K562 (cell line): ENCODE data around the gene GALNT17. TPM values are rescaled to one million over a fixed set of nuclear protein-coding genes. Genes with fewer than 3 reads are reported as not detected.

Source experiments
- ATAC-seq: fragments of 200-7000 bp; cut with Tn5 transposase; 3 replicates; pipeline ENCODE4 v1.9.1; 2020; ENCODE audit warnings: moderate library complexity
- BruUV-seq: library from RNA; stranded (reverse); fragments of 400-500 nt; replicated peaks from 2 replicates; lab custom pipeline; 2021; lab: Mats Ljungman, UMichigan
- CTCF ChIA-PET: fragments of 300-600 bp; formaldehyde crosslinking; extraction: SDS; loops from one replicate; lab custom pipeline; 2021; ENCODE audit warnings: low intra/inter-chr PET ratio; lab: Yijun Ruan, JAX
- POLR2A ChIA-PET: fragments of 300-600, 350-650 bp; sonication (Branson Sonifier 250); formaldehyde crosslinking; extraction: SDS; loops from one replicate; lab custom pipeline; 2021; ENCODE audit warnings: antibody characterized with exemption, inconsistent platforms; lab: Yijun Ruan, JAX
- DNase-seq, 4 experiments: peaks; one replicate each; pipeline versions ENCODE4 v3.0.0 to v3.0.0-alpha.2; 2011 to 2018; ENCODE audit warnings: low spot score in 3 of 4, mixed read lengths in 3 of 4; ENCODE audit errors: extremely low read depth in 1 of 4
- FAIRE-seq: peaks from 2 replicates; lab custom pipeline; 2011; peaks lifted over from hg19 to GRCh38; lab: Jason Lieb, UNC
- H2AFZ ChIP-seq: 2 replicates; pipeline ENCODE4 v1.6.0; 2011; ENCODE audit warnings: low read depth, low read length, control low read depth, inconsistent platforms
- H3K27ac ChIP-seq: fragments of 200-600 bp; 3 replicates; pipeline ENCODE4 v1.8.0; 2011; ENCODE audit warnings: low read depth, mild to moderate bottlenecking, control low read depth, inconsistent platforms, low read length, moderate library complexity, mixed read lengths; ENCODE audit errors: extremely low read depth
- H3K27me3 ChIP-seq, 2 experiments: fragments of 300-600 bp in 1 of 2; 2 replicates in 1 of 2; 3 replicates in 1 of 2; pipeline versions ENCODE4 v1.6.0 to v1.8.0; 2011; ENCODE audit warnings: inconsistent platforms in 2 of 2, low read length in 2 of 2, mild to moderate bottlenecking in 1 of 2, mixed read lengths in 1 of 2, moderate library complexity in 1 of 2; ENCODE audit not compliant: control insufficient read depth in 2 of 2, insufficient read depth in 2 of 2
- H3K36me3 ChIP-seq: fragments of 300-600 bp; 3 replicates; pipeline ENCODE4 v1.8.0; 2011; ENCODE audit warnings: mild to moderate bottlenecking, low read length, inconsistent platforms; ENCODE audit not compliant: control insufficient read depth, insufficient read depth
- H3K4me1 ChIP-seq, 2 experiments: fragments of 200-600 bp in 1 of 2; replicated peaks in 1 of 2; 2 replicates in 1 of 2; 3 replicates in 1 of 2; pipeline versions ENCODE4 v1.5.1 to v1.8.0; 2011; ENCODE audit warnings: inconsistent platforms in 2 of 2, low read length in 2 of 2, mild to moderate bottlenecking in 1 of 2, mixed read lengths in 1 of 2, moderate library complexity in 1 of 2; ENCODE audit not compliant: control insufficient read depth in 2 of 2, insufficient read depth in 2 of 2
- H3K4me2 ChIP-seq: 2 replicates; pipeline ENCODE4 v1.6.1; 2011; ENCODE audit warnings: low read length, control low read depth, inconsistent platforms, mixed read lengths; ENCODE audit not compliant: insufficient read depth
- H3K4me3 ChIP-seq: fragments of 200-600 bp; sonication (generic), shearing (Covaris generic); 2 replicates; pipeline ENCODE4 v1.5.1; 2016; ENCODE audit warnings: control low read depth, inconsistent platforms
- H3K79me2 ChIP-seq: fragments of 200-600 bp; 3 replicates; pipeline ENCODE4 v1.8.0; 2011; ENCODE audit warnings: low read length, inconsistent platforms; ENCODE audit not compliant: control insufficient read depth, insufficient read depth
- H3K9ac ChIP-seq, 2 experiments: 2 replicates each; pipeline versions ENCODE4 v1.6.0 to v1.6.1; 2011; ENCODE audit warnings: low read depth in 2 of 2, low read length in 2 of 2, control low read depth in 1 of 2, inconsistent platforms in 1 of 2, mild to moderate bottlenecking in 1 of 2, mixed read lengths in 1 of 2; ENCODE audit not compliant: insufficient read depth in 1 of 2
- H3K9me1 ChIP-seq: one replicate; pipeline ENCODE4 v1.6.0; 2011; ENCODE audit warnings: inconsistent platforms, mild to moderate bottlenecking, low read length, moderate library complexity; ENCODE audit not compliant: control insufficient read depth, insufficient read depth
- H3K9me3 ChIP-seq: replicated peaks from 2 replicates; pipeline ENCODE4 v1.5.1; 2011; ENCODE audit warnings: low read depth, low read length, inconsistent platforms; ENCODE audit not compliant: control insufficient read depth, insufficient read depth
- H4K20me1 ChIP-seq: replicated peaks from 2 replicates; pipeline ENCODE4 v1.6.1; 2011; ENCODE audit warnings: low read length, inconsistent platforms, mixed read lengths; ENCODE audit not compliant: control insufficient read depth, insufficient read depth
- C11orf30 ChIP-seq: fragments of 450-650 bp; IDR thresholded peaks from 2 replicates; pipeline ENCODE4 v1.6.1; 2016; ENCODE audit warnings: low read depth, mild to moderate bottlenecking
- HMG20A ChIP-seq: fragments of 450-650 bp; formaldehyde crosslinking; conservative IDR thresholded peaks from 2 replicates; pipeline ENCODE4 v1.4.0; 2020; ENCODE audit warnings: mild to moderate bottlenecking, mixed read lengths
- MAFF ChIP-seq: IDR thresholded peaks from 2 replicates; pipeline ENCODE4 v1.6.1; 2012; ENCODE audit warnings: low read length, improper control_type of control experiment
- MAFG ChIP-seq: fragments of 450-650 bp; conservative IDR thresholded peaks from 2 replicates; pipeline ENCODE4 v1.6.1; 2016; ENCODE audit warnings: missing genetic modification characterization, missing compliant biosample characterization
- MAFK ChIP-seq: IDR thresholded peaks from 2 replicates; pipeline ENCODE4 v1.6.1; 2011; ENCODE audit warnings: low read length, improper control_type of control experiment
- MCM3 ChIP-seq: fragments of 450-650 bp; IDR thresholded peaks from 2 replicates; pipeline ENCODE4 v1.6.1; 2016
- NFATC3 ChIP-seq: fragments of 450-650 bp; IDR thresholded peaks from 2 replicates; pipeline ENCODE4 v1.6.1; 2017; ENCODE audit warnings: mild to moderate bottlenecking
- RAD51 ChIP-seq: fragments of 450-650 bp; IDR thresholded peaks from 2 replicates; pipeline ENCODE4 v1.7.1; 2016; ENCODE audit warnings: low read depth, mild to moderate bottlenecking, borderline replicate concordance
- ZBED1 ChIP-seq: IDR thresholded peaks from 2 replicates; pipeline ENCODE4 v1.6.1; 2014
- ZNF197 ChIP-seq: fragments of 200-800 bp; sonication (Bioruptor generic); IDR thresholded peaks from 2 replicates; pipeline ENCODE4 v1.6.1; 2016; ENCODE audit warnings: low read depth, missing genetic modification characterization, missing compliant biosample characterization
- ZNF316 ChIP-seq: fragments of 450-650 bp; IDR thresholded peaks from 2 replicates; pipeline ENCODE4 v1.6.1; 2016
- ZNF778 ChIP-seq: fragments of 450-650 bp; formaldehyde crosslinking; IDR thresholded peaks from 2 replicates; pipeline ENCODE4 v1.4.0; 2020; ENCODE audit warnings: mild to moderate bottlenecking, moderate library complexity
- WGBS: fragments of 100-300 bp; shearing (Covaris generic); methylation state at CpG from one replicate; pipeline ENCODE4 v1.1.6; 2016; ENCODE audit warnings: low coverage, mixed read lengths; ENCODE audit not compliant: insufficient coverage; ENCODE audit errors: missing lambda C conversion rate; 5-methylcytosine and 5-hydroxymethylcytosine counted together
- in situ Hi-C: fragments of 300-500 bp; cut with MboI; formaldehyde crosslinking; loops from 4 replicates; pipeline ENCODE4 v1.15.0; 2018; ENCODE audit warnings: inconsistent platforms, mixed read lengths
- intact Hi-C: fragments of 100-400 bp; cut with micrococcal nuclease; formaldehyde crosslinking; loops from 2 replicates; pipeline ENCODE4 v1.14.2; 2022
- polyA plus RNA-seq, 8 experiments: library from polyadenylated mRNA; depleted of rRNA in 4 of 8; stranded (reverse) in 5 of 8; unstranded in 3 of 8; fragments of >200 nt; fragmentation: Nextera tagmentation in 2 of 8; fragmentation: Illumina TruSeq in 1 of 8; extraction: Ambion mirVana in 2 of 8; extraction: Trizol in 1 of 8; gene quantifications; 2 replicates each; pipeline versions ENCODE4 v1.2.1 to v1.2.3, GENCODE V29; 2011 to 2014; ENCODE audit warnings: inconsistent platforms in 1 of 8, missing spikeins in 1 of 8
- total RNA-seq, 7 experiments: library from RNA; depleted of rRNA in 6 of 7; stranded (reverse); fragments of >200 nt in 6 of 7; fragmentation: Illumina TruSeq in 2 of 7; extraction: Trizol in 2 of 7; gene quantifications; 2 replicates each; pipeline versions ENCODE4 v1.2.1 to v1.2.3, GENCODE V29; 2011 to 2021; ENCODE audit warnings: low replicate concordance in 1 of 7
- TF ChIP-seq, protein P1 (sequence below): sonication (generic); formaldehyde crosslinking; IDR thresholded peaks from 2 replicates; pipeline ENCODE4 v1.8.1; 2023; ENCODE audit warnings: mild to moderate bottlenecking, missing genetic modification reagents
- TF ChIP-seq, protein P2 (sequence below): fragments of 450-650 bp; IDR thresholded peaks from one replicate; pipeline ENCODE4 v1.6.1; 2018; ENCODE audit warnings: mild to moderate bottlenecking, moderate library complexity; ENCODE audit not compliant: partially characterized antibody

Gene GALNT17
- total and polyA plus RNA-seq, 9 of the 15 experiments (the other 6 are each of a cell fraction or from before 2014, with no cell fraction given) = not detected

DNA sequence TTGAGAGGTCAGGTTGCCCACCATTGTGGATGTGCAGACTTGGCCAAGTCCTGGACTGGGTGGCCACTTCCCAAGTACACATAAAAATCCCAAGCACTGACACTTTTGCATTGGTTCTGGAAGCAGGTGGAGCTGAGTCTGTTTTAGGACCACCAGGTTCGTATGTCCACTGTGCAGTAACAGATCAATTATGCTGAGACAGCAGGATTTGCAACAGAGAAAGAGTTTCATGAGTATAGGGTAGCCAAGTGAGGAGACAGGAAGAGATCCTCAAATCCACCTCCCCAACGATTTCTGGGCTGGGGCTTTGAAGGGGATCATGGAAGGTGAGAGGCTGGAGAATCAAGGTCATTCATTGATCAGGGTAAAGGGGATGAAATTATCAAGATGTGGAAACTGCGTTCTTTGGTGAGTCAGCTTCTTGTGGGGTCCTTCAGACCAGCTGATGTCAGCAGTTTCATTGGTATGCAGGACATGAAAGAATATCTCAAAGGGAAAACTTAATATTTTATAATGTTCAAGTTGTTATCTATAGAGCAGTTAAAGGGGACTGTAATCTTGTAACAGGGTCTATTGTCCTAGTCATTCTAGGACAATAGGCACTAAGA lies 277.7 kb downstream of the GALNT17 start:
- POLR2A ChIA-PET = no interaction called here
- no peak for FAIRE-seq

More for the DNA sequence above, 277.7 kb downstream of the GALNT17 start:
- no TSS peak for BruUV-seq
- no peak for DNase-seq
- Histone ChIP-seq H3K4me3 (no peak overlapping the region), H2AFZ (no peak overlapping the region), H3K9me1 (no peaks in the 10 kb centered on the region), H3K79me2 (no peaks in the 10 kb centered on the region), H3K4me2 (no peak overlapping the region), H3K9me3 (no peaks in the 10 kb centered on the region), H3K27me3 (no peaks in the 10 kb centered on the region), H3K4me1 (no peaks in the 10 kb centered on the region), H3K27ac (no peak overlapping the region), H3K9ac (no peak overlapping the region), H4K20me1 (no peaks in the 10 kb centered on the region), H3K36me3 (no peaks in the 10 kb centered on the region)
- CTCF ChIA-PET = no interaction called here
- in situ Hi-C loops = no loop called here
- ATAC-seq = no peak
- 0% methylated on average over 3 of the region's 3 CpGs for WGBS
- TF ChIP-seq MAFG (tag) (peak; percentile 80), MCM3 (no peak), NFATC3 (no peak), ZNF778 (no peak), ZBED1 (no peak), ZNF197 (CRISPR knock-in tag) (no peak), ZNF316 (peak; percentile 82), HMG20A (CRISPR knock-in tag) (no peak), MAFF (peak; percentile 83), C11orf30 (peak; percentile 76), RAD51 (no peak), MAFK (peak; percentile 75)
- TF ChIP-seq, protein P1, sequence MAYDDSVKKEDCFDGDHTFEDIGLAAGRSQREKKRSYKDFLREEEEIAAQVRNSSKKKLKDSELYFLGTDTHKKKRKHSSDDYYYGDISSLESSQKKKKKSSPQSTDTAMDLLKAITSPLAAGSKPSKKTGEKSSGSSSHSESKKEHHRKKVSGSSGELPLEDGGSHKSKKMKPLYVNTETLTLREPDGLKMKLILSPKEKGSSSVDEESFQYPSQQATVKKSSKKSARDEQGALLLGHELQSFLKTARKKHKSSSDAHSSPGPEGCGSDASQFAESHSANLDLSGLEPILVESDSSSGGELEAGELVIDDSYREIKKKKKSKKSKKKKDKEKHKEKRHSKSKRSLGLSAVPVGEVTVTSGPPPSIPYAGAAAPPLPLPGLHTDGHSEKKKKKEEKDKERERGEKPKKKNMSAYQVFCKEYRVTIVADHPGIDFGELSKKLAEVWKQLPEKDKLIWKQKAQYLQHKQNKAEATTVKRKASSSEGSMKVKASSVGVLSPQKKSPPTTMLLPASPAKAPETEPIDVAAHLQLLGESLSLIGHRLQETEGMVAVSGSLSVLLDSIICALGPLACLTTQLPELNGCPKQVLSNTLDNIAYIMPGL (CRISPR knock-in tag) = no peak
- TF ChIP-seq, protein P2, sequence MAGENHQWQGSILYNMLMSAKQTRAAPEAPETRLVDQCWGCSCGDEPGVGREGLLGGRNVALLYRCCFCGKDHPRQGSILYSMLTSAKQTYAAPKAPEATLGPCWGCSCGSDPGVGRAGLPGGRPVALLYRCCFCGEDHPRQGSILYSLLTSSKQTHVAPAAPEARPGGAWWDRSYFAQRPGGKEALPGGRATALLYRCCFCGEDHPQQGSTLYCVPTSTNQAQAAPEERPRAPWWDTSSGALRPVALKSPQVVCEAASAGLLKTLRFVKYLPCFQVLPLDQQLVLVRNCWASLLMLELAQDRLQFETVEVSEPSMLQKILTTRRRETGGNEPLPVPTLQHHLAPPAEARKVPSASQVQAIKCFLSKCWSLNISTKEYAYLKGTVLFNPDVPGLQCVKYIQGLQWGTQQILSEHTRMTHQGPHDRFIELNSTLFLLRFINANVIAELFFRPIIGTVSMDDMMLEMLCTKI = no peak
- intact Hi-C loops = no loop called here
